ENCODE data around the gene DEPP1.

The DEPP1 gene

DNA sequence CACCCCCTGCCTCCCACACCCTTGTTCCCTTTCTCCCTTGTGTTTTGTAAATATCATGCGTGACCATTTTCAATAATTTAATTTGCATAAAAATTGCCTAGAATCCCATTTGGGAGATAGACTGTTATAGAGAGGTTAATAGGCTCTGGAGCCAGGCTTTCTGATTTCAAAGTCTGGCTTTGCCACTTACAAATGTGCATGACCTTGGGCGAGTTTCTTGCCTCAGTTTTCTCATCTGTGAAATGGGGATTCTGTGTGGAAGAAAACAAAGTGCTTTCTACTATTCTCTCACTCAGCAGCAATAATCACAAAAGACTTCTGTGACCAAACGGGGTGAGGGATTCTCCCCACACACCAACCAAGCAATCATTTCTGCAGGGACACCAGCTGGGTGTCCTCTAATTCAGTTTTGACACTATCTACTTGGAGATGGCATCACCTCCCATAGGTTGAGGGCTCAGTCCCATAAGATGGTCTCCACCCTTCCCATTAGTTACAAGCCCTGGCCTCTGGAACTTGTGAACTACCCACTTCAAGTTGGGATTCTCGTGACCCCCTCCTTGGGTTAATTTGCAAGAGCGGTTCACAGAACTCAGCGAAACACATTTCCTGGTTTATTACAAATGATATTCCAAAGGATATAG lies 18.6 kb upstream of the DEPP1 start:
- TF ChIP-seq GATA2 (IDR thresholded peaks at IDR 0.05; ENCODE audit: low read depth, low read length) (no peak), GATA3 (IDR thresholded peaks at IDR 0.05; ENCODE audit: low read depth, low read length) (no peak)

GRCh38 chr10:44995914-44996669 lies 17.5 kb upstream of the DEPP1 start:
- TF ChIP-seq GATA2 (IDR thresholded peaks at IDR 0.05; ENCODE audit: low read depth, low read length) (no peak), GATA3 (IDR thresholded peaks at IDR 0.05; ENCODE audit: low read depth, low read length) (no peak)

DNA sequence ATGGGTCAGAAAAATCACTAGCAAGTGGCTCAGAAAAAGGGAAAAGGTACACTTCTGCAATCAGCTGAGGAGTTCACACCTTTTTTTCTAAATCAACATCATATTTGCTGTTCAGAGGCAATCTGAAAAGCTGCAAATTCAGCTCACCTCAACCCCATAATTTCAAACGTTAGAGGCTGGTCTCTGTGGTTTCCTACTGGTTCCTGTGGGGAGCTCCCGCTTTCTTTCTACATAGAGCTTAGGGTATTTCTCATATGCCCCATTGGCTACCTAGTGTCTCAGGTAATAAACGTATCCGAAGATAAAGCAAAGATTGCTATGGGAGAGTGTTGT lies 16.9 kb upstream of the DEPP1 start:
- TF ChIP-seq GATA3 (IDR thresholded peaks at IDR 0.05; ENCODE audit: low read depth, low read length) = no peak

GRCh38 chr10:44994752-44995530 lies 16.3 kb upstream of the DEPP1 start:
- TF ChIP-seq GATA3 (IDR thresholded peaks at IDR 0.05; ENCODE audit: low read depth, low read length) (no peak), GATA2 (IDR thresholded peaks at IDR 0.05; ENCODE audit: low read depth, low read length) (no peak)

DNA sequence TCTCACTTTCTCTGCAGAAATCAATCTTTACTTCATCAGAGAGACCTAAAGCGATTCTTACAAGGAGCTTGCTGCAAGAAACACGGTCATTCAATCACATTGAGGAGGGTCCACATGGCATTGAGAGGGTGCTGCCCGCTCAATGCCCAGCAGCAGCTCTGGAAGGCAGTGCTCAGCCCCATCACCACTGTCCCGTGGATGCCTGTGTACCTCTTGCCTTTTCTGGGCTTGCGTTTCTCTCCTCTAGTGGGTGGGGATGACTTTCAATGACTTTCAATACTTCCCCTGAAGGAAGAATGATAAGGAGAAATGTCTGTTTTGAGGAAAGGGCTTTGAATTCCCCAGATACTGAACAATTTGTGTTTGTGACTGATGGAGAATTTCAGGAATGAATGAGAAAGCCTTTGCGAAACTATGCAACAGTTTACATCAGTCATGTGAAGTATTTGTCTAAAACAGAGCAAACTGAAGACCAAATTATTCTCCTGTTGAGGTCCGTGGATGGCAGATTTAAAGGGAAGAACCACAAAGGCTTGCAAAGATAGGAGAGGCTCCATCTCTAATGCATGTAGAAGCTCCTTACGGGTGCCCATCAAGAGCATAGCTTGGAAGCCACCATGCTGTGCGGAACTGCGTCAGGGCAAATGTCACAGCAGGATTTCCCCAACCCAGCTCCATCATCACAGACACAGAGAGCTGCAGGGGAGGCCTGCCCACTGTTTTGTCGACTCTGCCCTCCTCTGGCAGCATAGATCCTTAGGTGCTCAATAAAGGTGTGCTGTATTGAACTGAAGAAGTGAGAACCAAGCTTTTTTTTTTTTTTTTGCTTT lies 15.5 kb upstream of the DEPP1 start:
- TF ChIP-seq GATA2 (IDR thresholded peaks at IDR 0.05; ENCODE audit: low read depth, low read length) (no peak), GATA3 (IDR thresholded peaks at IDR 0.05; ENCODE audit: low read depth, low read length) (no peak)

- TF ChIP-seq GATA2 (IDR thresholded peaks at IDR 0.05; ENCODE audit: low read depth, low read length) (no peak), GATA3 (IDR thresholded peaks at IDR 0.05; ENCODE audit: low read depth, low read length) (no peak)
These were observed 14.8 kb upstream of the DEPP1 start for GRCh38 chr10:44993226-44993921.

DNA sequence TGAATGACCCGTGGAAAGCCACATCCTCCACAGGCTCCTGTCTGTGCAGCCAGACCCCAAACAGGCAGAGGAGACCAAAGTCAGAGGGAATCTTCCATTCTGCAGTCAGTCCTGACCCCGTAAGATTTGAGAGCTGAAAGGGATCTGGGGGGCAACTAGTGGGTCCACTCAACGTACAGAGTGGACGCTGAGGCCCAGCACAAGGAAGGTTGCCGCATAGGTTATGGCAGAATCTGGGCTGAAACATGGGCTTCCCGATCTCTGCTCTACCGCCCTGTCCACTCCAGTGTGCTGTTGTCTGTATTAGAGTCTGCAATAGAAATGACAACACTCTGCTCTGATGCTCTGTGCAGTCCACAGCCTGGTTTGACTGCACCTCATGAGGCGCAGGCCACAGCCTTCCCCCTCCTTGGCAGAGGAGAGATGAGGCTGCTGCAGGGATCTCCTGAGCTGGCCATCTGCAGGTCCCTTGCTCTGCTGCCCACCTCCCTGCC lies 14.2 kb upstream of the DEPP1 start:
- TF ChIP-seq GATA2 (IDR thresholded peaks at IDR 0.05; ENCODE audit: low read depth, low read length) = no peak
- no peak for TF ChIP-seq GATA3 (IDR thresholded peaks at IDR 0.05; ENCODE audit: low read depth, low read length)

DNA sequence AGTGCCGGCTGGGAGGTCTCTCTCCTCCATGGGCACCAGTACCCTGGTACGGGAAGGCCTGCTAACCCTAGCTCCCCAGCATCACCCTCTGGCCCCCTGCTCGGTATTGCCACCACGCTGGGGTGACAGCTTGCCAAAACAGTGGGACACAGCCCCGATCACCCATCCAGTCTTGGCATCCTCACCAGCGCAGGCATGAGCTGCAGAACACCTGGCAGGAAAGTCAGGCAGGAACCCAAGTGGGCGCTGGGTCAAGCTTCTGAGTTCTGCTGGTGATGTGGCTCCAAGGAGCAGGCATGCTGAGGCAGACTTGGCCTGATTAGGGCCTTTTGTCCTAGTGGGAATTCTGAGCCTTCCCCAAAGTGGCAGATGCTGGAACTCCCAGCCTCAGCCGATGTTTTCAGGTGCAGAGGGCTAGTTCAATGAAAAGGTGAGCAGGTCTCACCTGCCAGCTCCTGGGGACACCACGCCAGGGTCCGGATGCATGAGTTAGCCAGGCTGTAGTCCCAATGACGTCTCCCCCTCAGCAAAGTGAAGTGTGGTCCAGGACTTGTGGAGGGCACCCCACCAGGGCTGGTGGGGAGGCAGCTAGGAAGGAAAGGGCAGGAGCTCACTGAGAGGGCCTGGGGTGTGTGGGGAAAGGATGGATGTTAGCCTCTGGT lies 13.6 kb upstream of the DEPP1 start:
- TF ChIP-seq GATA2 (IDR thresholded peaks at IDR 0.05; ENCODE audit: low read depth, low read length) (no peak), GATA3 (IDR thresholded peaks at IDR 0.05; ENCODE audit: low read depth, low read length) (no peak)

GRCh38 chr10:44991571-44991970 lies 13.0 kb upstream of the DEPP1 start:
- no peak for TF ChIP-seq GATA3 (IDR thresholded peaks at IDR 0.05; ENCODE audit: low read depth, low read length)
- no peak for TF ChIP-seq GATA2 (IDR thresholded peaks at IDR 0.05; ENCODE audit: low read depth, low read length)

- TF ChIP-seq GATA3 (IDR thresholded peaks at IDR 0.05; ENCODE audit: low read depth, low read length) = no peak
- TF ChIP-seq GATA2 (IDR thresholded peaks at IDR 0.05; ENCODE audit: low read depth, low read length) = no peak
These were observed 12.4 kb upstream of the DEPP1 start for GRCh38 chr10:44990965-44991364.

- TF ChIP-seq GATA2 (IDR thresholded peaks at IDR 0.05; ENCODE audit: low read depth, low read length) = no peak
These were observed 11.7 kb upstream of the DEPP1 start for GRCh38 chr10:44990302-44990655.

DNA sequence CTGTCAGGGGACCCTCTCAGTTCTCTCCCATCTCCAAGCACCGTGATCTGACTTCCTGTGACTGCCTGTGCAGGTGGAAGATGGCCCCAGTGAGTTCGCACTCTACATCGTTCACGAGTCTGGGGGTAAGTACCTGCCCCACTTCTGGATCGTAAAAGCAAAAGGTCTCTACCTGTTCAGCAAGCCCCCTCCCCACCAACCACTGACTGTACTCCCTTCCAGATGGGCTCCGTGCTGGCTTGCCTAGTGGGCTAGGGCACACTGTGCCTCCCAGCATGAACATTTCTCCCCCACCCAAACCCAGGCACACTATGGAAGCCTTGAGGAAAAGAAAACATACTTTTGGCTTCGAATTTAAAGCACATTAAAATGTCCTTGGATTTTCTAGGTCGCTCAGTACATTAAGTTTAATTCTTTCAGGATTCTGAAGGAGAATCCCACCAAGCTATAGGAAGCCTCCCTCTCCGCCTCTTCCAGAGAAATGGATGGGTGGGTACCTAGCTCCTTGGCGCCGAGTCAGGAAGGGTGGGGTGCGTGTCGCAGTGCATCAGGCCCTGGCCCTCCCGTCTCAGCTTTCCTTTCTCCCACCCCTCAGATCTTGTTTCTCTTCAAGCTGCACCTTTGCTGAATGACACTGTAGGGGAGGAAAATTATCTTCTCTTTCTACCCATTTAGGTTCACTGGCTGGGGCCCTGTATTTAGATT lies 11.1 kb upstream of the DEPP1 start:
- TF ChIP-seq GATA3 (IDR thresholded peaks at IDR 0.05; ENCODE audit: low read depth, low read length) (no peak), GATA2 (IDR thresholded peaks at IDR 0.05; ENCODE audit: low read depth, low read length) (no peak)
